ENCODE data around the gene OSBP. TPM values are rescaled to one million over a fixed set of nuclear protein-coding genes. Genes with fewer than 3 reads are reported as not detected.

The OSBP gene
- total and polyA plus RNA-seq, 9 of the 15 experiments (the other 6 are each of a cell fraction or from before 2014, with no cell fraction given), result 11.7 to 49.0 (median 28.7) TPM

DNA sequence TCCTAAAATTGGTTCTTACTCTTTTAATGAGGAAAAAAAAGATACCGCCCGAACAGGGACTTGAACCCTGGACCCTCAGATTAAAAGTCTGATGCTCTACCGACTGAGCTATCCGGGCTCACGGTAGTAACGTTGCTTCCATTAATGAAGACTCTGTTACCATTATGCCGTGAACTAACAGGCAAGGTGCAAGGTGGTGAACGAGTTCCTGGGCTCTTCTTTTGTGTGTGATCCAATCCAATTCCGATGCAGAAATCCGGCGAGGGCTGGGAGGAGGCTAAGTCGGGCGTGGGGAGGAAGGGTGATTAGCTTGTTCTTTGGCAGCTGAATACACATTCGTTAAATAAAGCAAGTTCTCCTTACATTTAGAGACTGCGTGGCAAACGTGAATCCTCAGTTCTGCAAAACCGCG lies 55.3 kb downstream of the OSBP start (continued):
- TF ChIP-seq, protein P1, sequence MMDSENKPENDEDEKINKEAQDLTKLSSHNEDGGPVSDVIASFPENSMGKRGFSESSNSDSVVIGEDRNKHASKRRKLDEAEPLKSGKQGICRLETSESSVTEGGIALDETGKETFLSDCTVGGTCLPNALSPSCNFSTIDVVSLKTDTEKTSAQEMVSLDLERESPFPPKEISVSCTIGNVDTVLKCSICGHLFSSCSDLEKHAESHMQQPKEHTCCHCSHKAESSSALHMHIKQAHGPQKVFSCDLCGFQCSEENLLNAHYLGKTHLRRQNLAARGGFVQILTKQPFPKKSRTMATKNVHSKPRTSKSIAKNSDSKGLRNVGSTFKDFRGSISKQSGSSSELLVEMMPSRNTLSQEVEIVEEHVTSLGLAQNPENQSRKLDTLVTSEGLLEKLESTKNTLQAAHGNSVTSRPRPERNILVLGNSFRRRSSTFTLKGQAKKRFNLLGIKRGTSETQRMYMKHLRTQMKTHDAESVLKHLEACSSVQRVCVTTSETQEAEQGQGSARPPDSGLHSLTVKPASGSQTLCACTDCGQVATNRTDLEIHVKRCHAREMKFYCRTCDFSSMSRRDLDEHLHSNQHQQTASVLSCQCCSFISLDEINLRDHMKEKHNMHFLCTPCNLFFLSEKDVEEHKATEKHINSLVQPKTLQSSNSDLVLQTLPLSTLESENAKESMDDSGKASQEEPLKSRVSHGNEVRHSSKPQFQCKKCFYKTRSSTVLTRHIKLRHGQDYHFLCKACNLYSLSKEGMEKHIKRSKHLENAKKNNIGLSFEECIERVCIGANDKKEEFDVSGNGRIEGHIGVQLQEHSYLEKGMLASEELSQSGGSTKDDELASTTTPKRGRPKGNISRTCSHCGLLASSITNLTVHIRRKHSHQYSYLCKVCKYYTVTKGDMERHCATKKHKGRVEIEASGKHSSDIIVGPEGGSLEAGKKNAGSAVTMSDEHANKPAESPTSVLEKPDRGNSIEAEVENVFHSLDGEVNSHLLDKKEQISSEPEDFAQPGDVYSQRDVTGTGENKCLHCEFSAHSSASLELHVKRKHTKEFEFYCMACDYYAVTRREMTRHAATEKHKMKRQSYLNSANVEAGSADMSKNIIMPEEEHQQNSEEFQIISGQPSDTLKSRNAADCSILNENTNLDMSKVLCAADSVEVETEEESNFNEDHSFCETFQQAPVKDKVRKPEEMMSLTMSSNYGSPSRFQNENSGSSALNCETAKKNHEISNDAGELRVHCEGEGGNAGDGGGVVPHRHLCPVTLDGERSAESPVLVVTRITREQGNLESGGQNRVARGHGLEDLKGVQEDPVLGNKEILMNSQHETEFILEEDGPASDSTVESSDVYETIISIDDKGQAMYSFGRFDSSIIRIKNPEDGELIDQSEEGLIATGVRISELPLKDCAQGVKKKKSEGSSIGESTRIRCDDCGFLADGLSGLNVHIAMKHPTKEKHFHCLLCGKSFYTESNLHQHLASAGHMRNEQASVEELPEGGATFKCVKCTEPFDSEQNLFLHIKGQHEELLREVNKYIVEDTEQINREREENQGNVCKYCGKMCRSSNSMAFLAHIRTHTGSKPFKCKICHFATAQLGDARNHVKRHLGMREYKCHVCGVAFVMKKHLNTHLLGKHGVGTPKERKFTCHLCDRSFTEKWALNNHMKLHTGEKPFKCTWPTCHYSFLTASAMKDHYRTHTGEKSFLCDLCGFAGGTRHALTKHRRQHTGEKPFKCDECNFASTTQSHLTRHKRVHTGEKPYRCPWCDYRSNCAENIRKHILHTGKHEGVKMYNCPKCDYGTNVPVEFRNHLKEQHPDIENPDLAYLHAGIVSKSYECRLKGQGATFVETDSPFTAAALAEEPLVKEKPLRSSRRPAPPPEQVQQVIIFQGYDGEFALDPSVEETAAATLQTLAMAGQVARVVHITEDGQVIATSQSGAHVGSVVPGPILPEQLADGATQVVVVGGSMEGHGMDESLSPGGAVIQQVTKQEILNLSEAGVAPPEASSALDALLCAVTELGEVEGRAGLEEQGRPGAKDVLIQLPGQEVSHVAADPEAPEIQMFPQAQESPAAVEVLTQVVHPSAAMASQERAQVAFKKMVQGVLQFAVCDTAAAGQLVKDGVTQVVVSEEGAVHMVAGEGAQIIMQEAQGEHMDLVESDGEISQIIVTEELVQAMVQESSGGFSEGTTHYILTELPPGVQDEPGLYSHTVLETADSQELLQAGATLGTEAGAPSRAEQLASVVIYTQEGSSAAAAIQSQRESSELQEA (IDR thresholded peaks at IDR 0.05; ENCODE audit: low read depth), result peak; percentile 74
- TF ChIP-seq, protein P2, sequence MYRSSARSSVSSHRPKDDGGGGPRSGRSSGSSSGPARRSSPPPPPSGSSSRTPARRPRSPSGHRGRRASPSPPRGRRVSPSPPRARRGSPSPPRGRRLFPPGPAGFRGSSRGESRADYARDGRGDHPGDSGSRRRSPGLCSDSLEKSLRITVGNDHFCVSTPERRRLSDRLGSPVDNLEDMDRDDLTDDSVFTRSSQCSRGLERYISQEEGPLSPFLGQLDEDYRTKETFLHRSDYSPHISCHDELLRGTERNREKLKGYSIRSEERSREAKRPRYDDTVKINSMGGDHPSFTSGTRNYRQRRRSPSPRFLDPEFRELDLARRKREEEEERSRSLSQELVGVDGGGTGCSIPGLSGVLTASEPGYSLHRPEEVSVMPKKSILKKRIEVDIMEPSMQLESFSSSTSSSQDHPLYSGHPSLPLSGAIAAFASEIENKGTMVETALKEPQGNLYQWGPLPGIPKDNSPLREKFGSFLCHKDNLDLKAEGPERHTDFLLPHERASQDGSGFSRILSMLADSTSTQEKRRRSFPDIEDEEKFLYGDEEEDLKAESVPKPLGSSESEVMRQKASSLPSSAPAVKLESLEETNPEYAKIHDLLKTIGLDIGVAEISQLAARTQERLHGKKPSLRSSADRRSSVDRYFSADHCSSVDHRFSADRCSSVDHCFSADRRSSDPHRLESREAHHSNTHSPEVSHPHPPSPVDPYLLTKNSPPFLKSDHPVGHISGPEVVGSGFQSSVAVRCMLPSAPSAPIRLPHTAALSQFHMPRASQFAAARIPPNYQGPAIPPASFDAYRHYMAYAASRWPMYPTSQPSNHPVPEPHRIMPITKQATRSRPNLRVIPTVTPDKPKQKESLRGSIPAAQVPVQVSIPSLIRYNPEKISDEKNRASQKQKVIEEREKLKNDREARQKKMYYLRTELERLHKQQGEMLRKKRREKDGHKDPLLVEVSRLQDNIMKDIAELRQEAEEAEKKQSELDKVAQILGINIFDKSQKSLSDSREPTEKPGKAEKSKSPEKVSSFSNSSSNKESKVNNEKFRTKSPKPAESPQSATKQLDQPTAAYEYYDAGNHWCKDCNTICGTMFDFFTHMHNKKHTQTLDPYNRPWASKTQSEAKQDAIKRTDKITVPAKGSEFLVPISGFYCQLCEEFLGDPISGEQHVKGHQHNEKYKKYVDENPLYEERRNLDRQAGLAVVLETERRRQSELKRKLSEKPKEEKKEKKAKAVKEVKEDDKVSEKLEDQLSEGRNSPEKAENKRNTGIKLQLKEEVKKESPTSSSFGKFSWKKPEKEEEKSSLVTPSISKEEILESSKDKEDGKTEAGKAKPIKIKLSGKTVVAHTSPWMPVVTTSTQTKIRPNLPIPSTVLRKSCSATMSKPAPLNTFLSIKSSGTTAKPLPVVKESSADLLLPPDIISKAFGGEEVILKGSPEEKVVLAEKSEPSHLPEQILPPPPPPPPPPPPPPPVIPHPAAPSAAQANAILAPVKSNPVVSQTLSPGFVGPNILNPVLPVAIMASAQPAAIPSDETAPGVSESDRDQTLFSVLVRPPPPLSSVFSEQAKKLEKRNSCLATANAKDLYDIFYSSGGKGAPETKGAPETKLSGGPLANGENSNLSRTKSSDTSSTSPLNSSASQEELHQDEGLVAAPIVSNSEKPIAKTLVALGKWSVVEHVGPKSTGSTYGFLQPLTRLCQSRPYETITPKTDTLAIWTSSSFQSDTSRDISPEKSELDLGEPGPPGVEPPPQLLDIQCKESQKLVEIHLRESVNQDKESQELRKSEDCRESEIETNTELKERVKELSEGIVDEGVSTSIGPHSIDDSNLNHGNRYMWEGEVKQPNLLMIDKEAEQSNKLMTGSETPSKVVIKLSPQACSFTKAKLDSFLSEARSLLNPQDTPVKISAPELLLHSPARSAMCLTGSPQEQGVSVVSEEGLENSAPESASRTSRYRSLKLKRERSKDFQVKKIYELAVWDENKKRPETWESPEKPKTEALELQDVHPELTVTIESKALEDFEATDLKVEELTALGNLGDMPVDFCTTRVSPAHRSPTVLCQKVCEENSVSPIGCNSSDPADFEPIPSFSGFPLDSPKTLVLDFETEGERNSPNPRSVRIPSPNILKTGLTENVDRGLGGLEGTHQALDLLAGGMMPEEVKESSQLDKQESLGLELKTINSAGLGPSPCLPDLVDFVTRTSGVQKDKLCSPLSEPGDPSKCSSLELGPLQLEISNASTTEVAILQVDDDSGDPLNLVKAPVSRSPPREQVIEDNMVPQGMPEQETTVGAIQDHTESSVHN (IDR thresholded peaks at IDR 0.05; ENCODE audit: borderline replicate concordance in 1 of 2, low read depth in 1 of 2), result no peak
- TF ChIP-seq, protein P3, sequence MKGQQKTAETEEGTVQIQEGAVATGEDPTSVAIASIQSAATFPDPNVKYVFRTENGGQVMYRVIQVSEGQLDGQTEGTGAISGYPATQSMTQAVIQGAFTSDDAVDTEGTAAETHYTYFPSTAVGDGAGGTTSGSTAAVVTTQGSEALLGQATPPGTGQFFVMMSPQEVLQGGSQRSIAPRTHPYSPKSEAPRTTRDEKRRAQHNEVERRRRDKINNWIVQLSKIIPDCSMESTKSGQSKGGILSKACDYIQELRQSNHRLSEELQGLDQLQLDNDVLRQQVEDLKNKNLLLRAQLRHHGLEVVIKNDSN (CRISPR knock-in tag; IDR thresholded peaks at IDR 0.05), result 0 out of 2 replicates have a peak, but pooled peaks have one; percentile 5
- TF ChIP-seq POLR2AphosphoS2 (IDR thresholded peaks at IDR 0.05; ENCODE audit: low read length) (peak; percentile 91; the same call in 1 of the 2 replicates), FOSL1 (tag; conservative IDR thresholded peaks at IDR 0.05) (no peak)

All from K562 (cell line).